NCI-H2227 treated with DMSO at 0.1 percent for 48 hours (cell line): ENCODE measurements around the gene PRR12.

Experiments
- DNase-seq: peaks from one replicate; lab custom pipeline; 2025; lab: John Stamatoyannopoulos, UW

PRR12 gene

GRCh38 chr19:49590971-49591730 is at the start of gene PRR12:
Gene PRR12 (plus strand): TSS chr19:49591182. CDS start chr19:49591655, 473 bp downstream.
- peak; percentile 48 for DNase-seq

- no peak for DNase-seq
Observed at GRCh38 chr19:49541914-49542313, 49.1 kb upstream of the PRR12 start.

- DNase-seq = no peak
Observed at GRCh38 chr19:49542446-49542845, 48.5 kb upstream of the PRR12 start.

GRCh38 chr19:49543032-49543431 is 48.0 kb upstream of the PRR12 start:
- no peak for DNase-seq

GRCh38 chr19:49544154-49544553 is 46.8 kb upstream of the PRR12 start:
- no peak for DNase-seq

GRCh38 chr19:49546825-49547565 is 44.0 kb upstream of the PRR12 start:
- peak; percentile 74 for DNase-seq

GRCh38 chr19:49549045-49549444 is 41.9 kb upstream of the PRR12 start:
- DNase-seq = no peak

GRCh38 chr19:49551531-49551930 is 39.5 kb upstream of the PRR12 start:
- DNase-seq = no peak

- no peak for DNase-seq
Observed at GRCh38 chr19:49552749-49553148, 38.2 kb upstream of the PRR12 start.

GRCh38 chr19:49553451-49554271 is 37.3 kb upstream of the PRR12 start:
- DNase-seq = no peak

- no peak for DNase-seq
Observed at GRCh38 chr19:49554701-49555181, 36.2 kb upstream of the PRR12 start.

- no peak for DNase-seq
Observed at GRCh38 chr19:49555600-49556411, 35.2 kb upstream of the PRR12 start.

GRCh38 chr19:49556412-49557398 is 34.3 kb upstream of the PRR12 start:
- no peak for DNase-seq

GRCh38 chr19:49557641-49558325 is 33.2 kb upstream of the PRR12 start:
- no peak for DNase-seq

- DNase-seq = no peak
Observed at GRCh38 chr19:49558591-49558990, 32.4 kb upstream of the PRR12 start.

- DNase-seq = no peak
Observed at GRCh38 chr19:49559443-49559842, 31.5 kb upstream of the PRR12 start.

GRCh38 chr19:49559928-49560327 is 31.1 kb upstream of the PRR12 start:
- no peak for DNase-seq

- DNase-seq = no peak
Observed at GRCh38 chr19:49560358-49560900, 30.6 kb upstream of the PRR12 start.

GRCh38 chr19:49564616-49565045 is 26.4 kb upstream of the PRR12 start:
- no peak for DNase-seq
